ENCODE data around the gene CCBE1.

DNA sequence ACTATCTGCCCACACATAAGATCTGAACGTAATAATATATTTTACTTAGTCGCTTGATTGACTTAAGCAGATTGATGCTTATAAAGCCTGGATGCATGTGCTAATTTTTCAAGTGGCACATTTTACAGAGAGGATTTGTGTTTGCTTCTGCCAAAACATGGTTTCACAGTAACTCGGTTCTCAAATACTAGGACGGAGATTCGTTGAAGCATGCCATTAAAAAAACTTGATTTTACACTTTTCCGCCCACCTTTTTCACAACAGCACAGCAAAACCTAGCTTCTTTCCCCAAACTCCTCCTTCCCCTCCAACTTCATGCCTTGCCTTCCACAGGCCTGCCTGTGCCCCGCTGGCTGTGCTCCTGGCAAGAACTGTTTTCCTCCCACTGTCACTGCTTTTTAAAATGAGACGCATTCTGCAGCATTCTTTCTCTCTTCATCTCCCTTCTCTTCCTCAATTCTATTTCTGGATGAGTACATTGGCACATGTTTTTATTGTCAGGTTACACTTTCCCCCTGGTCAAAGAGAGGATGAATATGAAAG lies 283.0 kb downstream of the CCBE1 start:
- TF ChIP-seq, protein P1, sequence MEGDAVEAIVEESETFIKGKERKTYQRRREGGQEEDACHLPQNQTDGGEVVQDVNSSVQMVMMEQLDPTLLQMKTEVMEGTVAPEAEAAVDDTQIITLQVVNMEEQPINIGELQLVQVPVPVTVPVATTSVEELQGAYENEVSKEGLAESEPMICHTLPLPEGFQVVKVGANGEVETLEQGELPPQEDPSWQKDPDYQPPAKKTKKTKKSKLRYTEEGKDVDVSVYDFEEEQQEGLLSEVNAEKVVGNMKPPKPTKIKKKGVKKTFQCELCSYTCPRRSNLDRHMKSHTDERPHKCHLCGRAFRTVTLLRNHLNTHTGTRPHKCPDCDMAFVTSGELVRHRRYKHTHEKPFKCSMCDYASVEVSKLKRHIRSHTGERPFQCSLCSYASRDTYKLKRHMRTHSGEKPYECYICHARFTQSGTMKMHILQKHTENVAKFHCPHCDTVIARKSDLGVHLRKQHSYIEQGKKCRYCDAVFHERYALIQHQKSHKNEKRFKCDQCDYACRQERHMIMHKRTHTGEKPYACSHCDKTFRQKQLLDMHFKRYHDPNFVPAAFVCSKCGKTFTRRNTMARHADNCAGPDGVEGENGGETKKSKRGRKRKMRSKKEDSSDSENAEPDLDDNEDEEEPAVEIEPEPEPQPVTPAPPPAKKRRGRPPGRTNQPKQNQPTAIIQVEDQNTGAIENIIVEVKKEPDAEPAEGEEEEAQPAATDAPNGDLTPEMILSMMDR (IDR thresholded peaks at IDR 0.05; ENCODE audit: insufficient read depth, low read length), result no peak
- TF ChIP-seq SPI1 (IDR thresholded peaks at IDR 0.05; ENCODE audit: borderline replicate concordance, low read depth), result no peak
- TF ChIP-seq GABPA (IDR thresholded peaks at IDR 0.05; ENCODE audit: low read depth), result no peak
- TF ChIP-seq POLR2AphosphoS5 (IDR thresholded peaks at IDR 0.05; ENCODE audit: low read depth), result no peak

Data from HL-60 (cell line).